ENCODE results near the gene CAPS2.

- TF ChIP-seq CTCF (IDR thresholded peaks at IDR 0.05) = no peak
- no peak for TF ChIP-seq POLR2A (IDR thresholded peaks at IDR 0.05)
These were observed 71.0 kb downstream of the CAPS2 start for GRCh38 chr12:75259143-75259542.
